ENCODE data around the gene C1RL. TPM values are rescaled to one million over a fixed set of nuclear protein-coding genes. Genes with fewer than 3 reads are reported as not detected.

The C1RL gene
- total and polyA plus RNA-seq, 2 donors from 2014 or later, result 25.2 to 147 TPM

DNA sequence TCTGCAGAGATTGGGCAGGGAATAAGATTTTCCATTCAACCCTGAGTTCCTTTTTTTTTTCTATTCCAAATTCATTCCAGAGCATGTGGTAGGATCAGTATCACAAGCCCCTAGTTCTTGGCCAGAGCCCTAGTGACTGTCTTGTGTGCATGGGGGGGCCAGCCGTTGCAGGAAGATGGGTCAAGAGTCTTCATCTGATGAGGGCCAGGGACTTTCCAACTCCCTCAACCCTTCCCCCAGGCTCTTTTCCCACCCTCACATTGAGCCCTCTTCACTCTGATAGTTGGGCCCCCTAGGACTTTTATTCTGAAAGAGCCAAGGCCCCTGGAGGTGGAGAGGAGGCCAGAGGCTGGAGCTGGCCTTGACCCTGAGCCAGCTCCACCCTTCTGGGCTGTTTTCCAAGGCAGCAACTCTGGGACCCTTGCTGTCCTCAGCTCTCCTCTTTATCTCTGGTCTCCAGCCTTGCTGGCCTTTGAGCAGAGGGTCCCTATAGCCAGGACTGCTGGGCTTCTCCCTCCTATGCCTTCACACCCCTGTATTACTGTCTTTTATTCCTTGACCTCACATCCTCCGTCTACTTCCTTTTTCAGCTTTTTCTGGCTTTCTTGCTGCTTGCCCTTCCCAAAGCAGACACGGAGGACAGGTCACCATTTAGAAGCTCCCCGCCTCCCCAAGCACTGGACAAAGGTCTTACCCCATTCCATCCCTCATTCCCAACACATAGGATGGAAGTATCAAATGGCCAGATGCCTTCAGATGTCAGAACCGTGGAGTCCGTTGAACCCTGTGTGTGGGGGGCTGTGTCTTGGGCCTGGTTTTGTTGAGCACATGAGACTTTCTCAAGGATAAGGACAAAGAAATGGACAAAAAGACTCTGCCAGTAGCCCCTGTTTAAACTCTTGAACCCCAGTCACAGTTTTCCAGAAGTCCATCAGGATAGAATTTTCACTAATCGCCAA lies 14.1 kb upstream of the C1RL start:
- peak overlapping the region; percentile 64 to 77 for H3K27ac ChIP-seq (ENCODE audit: low read depth in 2 of 2, low read length in 2 of 2)
- TF ChIP-seq, protein P1, sequence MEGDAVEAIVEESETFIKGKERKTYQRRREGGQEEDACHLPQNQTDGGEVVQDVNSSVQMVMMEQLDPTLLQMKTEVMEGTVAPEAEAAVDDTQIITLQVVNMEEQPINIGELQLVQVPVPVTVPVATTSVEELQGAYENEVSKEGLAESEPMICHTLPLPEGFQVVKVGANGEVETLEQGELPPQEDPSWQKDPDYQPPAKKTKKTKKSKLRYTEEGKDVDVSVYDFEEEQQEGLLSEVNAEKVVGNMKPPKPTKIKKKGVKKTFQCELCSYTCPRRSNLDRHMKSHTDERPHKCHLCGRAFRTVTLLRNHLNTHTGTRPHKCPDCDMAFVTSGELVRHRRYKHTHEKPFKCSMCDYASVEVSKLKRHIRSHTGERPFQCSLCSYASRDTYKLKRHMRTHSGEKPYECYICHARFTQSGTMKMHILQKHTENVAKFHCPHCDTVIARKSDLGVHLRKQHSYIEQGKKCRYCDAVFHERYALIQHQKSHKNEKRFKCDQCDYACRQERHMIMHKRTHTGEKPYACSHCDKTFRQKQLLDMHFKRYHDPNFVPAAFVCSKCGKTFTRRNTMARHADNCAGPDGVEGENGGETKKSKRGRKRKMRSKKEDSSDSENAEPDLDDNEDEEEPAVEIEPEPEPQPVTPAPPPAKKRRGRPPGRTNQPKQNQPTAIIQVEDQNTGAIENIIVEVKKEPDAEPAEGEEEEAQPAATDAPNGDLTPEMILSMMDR (IDR thresholded peaks at IDR 0.05; ENCODE audit: borderline replicate concordance, extremely low read depth, insufficient read depth), result no peak
- no peaks in the 10 kb centered on the region for H3K27me3 ChIP-seq (ENCODE audit: control insufficient read depth, insufficient read depth, low read length)
- H3K9me3 ChIP-seq (ENCODE audit: control insufficient read depth in 2 of 3, insufficient read depth in 1 of 3, low read length in 3 of 3), result no peaks in the 10 kb centered on the region
- peak overlapping the region in 1 of 3 donors; percentile 10 for H3K9ac ChIP-seq (ENCODE audit: low read length in 3 of 3)
- intact Hi-C loops (cut with DNase I), result no loop called here
- H3K4me3 ChIP-seq (ENCODE audit: low read length in 3 of 3), result peak overlapping the region in 2 of 3 donors; percentile 16 to 59
- DNase-seq, result peak in 1 of 5 donors; percentile 24
- H3K36me3 ChIP-seq (ENCODE audit: control insufficient read depth in 2 of 3, insufficient read depth in 3 of 3, low read length in 3 of 3), result no peaks in the 10 kb centered on the region
- no peak for FAIRE-seq
- peaks cover 0 to 29% (median 22%) of the 10 kb centered on the region in 3 donors for H3K4me1 ChIP-seq (ENCODE audit: control insufficient read depth in 2 of 3, insufficient read depth in 2 of 3, low read depth in 1 of 3, low read length in 3 of 3)

DNA sequence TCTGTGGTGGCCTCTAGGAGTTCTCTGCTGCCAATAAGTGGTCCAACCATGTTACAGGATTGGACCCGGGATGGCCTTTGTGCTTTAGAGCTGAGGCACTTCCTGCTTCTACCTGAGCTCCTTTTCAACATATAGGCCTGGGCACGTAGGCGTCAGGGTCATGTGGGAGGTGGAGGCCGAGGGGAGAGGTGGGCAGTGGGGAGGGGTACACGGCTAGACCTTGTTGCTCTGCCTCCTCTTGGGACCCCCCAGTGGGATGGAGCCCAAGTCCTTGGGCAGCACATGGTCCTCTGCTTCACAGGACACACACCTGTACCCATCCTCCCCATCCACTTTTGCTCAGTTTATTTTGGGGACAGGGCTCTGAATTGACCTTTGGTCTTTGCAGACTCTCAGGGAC lies 12.3 kb upstream of the C1RL start:
- intact Hi-C loops (cut with DNase I), result no loop called here

DNA sequence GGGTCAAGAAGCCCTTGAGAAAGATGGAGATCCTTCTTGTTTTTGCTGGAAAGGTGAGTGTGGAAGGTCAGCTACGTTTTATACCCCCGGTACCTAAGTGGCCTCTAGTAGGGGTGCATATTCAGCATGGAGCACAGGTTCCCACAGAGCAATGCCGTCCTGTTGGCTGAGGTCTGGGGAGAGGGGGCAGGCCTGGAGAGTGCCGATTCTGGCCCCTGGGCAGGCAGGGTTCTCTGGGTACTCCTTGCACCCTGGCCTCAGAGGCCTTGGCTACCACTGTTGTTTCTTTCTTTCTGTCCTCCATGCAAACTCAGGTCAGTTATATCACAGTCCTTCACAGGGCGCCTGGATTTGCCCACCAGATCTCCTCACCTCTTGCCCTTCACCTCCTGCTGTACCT lies 11.2 kb upstream of the C1RL start:
- FAIRE-seq, result no peak

More for the DNA sequence above, 12.3 kb upstream of the C1RL start:
- H3K9me3 ChIP-seq (ENCODE audit: control insufficient read depth in 2 of 3, insufficient read depth in 1 of 3, low read length in 3 of 3), result no peaks in the 10 kb centered on the region
- TF ChIP-seq, protein P1 (IDR thresholded peaks at IDR 0.05; ENCODE audit: borderline replicate concordance, extremely low read depth, insufficient read depth), result no peak
- no peak overlapping the region for H3K9ac ChIP-seq (ENCODE audit: low read length in 3 of 3)
- no peaks in the 10 kb centered on the region for H3K36me3 ChIP-seq (ENCODE audit: control insufficient read depth in 2 of 3, insufficient read depth in 3 of 3, low read length in 3 of 3)
- H3K27ac ChIP-seq (ENCODE audit: low read depth in 2 of 2, low read length in 2 of 2), result no peak overlapping the region
- peaks cover 0 to 29% (median 22%) of the 10 kb centered on the region in 3 donors for H3K4me1 ChIP-seq (ENCODE audit: control insufficient read depth in 2 of 3, insufficient read depth in 2 of 3, low read depth in 1 of 3, low read length in 3 of 3)
- no peak overlapping the region for H3K4me3 ChIP-seq (ENCODE audit: low read length in 3 of 3)
- no peak for DNase-seq
- no peaks in the 10 kb centered on the region for H3K27me3 ChIP-seq (ENCODE audit: control insufficient read depth, insufficient read depth, low read length)
- no peak for FAIRE-seq

More for the DNA sequence above, 11.2 kb upstream of the C1RL start:
- TF ChIP-seq, protein P1 (IDR thresholded peaks at IDR 0.05; ENCODE audit: borderline replicate concordance, extremely low read depth, insufficient read depth), result no peak
- no peaks in the 10 kb centered on the region for H3K36me3 ChIP-seq (ENCODE audit: control insufficient read depth in 2 of 3, insufficient read depth in 3 of 3, low read length in 3 of 3)
- H3K4me3 ChIP-seq (ENCODE audit: low read length in 3 of 3), result no peak overlapping the region
- no peak overlapping the region for H3K27ac ChIP-seq (ENCODE audit: low read depth in 2 of 2, low read length in 2 of 2)
- no peaks in the 10 kb centered on the region for H3K27me3 ChIP-seq (ENCODE audit: control insufficient read depth, insufficient read depth, low read length)
- peaks cover 0 to 29% (median 22%) of the 10 kb centered on the region in 3 donors for H3K4me1 ChIP-seq (ENCODE audit: control insufficient read depth in 2 of 3, insufficient read depth in 2 of 3, low read depth in 1 of 3, low read length in 3 of 3)
- intact Hi-C loops (cut with DNase I), result no loop called here
- DNase-seq, result no peak
- no peaks in the 10 kb centered on the region for H3K9me3 ChIP-seq (ENCODE audit: control insufficient read depth in 2 of 3, insufficient read depth in 1 of 3, low read length in 3 of 3)
- no peak overlapping the region for H3K9ac ChIP-seq (ENCODE audit: low read length in 3 of 3)

All from kidney (tissue), 14 donors.